HepG2 (cell line): ENCODE measurements around the gene NDUFB11. TPM values are rescaled to one million over a fixed set of nuclear protein-coding genes. Genes with fewer than 3 reads are reported as not detected.

ENCODE experiments used
- ATAC-seq: fragments of 200-7000 bp; cut with Tn5 transposase; 3 replicates; pipeline ENCODE4 v1.9.1; 2020; ENCODE audit warnings: mild to moderate bottlenecking, moderate library complexity
- BruUV-seq: library from RNA; stranded (reverse); fragments of 400-500 nt; replicated peaks from 2 replicates; lab custom pipeline; 2021; lab: Mats Ljungman, UMichigan
- CTCF ChIA-PET: fragments of 300-600 bp; formaldehyde crosslinking; extraction: SDS; loops from one replicate; lab custom pipeline; 2021; ENCODE audit warnings: low total read pairs, inconsistent platforms, low intra/inter-chr PET ratio; lab: Yijun Ruan, JAX
- POLR2A ChIA-PET: fragments of 350-600 bp; sonication (Branson Sonifier 250); formaldehyde crosslinking; loops from one replicate; lab custom pipeline; 2020; ENCODE audit warnings: antibody characterized with exemption, inconsistent platforms; lab: Yijun Ruan, JAX
- DNase-seq: peaks from one replicate; pipeline ENCODE4 v3.0.0-alpha.2; 2015; ENCODE audit warnings: low spot score
- FAIRE-seq: peaks from 3 replicates; lab custom pipeline; 2011; peaks lifted over from hg19 to GRCh38; lab: Jason Lieb, UNC
- H2AFZ ChIP-seq: one replicate; pipeline ENCODE4 v1.6.1; 2011; ENCODE audit warnings: low read length, inconsistent platforms
- H3K27ac ChIP-seq: fragments of 300-600 bp; 3 replicates; pipeline ENCODE4 v1.8.0; 2011; ENCODE audit warnings: mixed run types, mild to moderate bottlenecking, mixed read lengths, low read length, inconsistent platforms; ENCODE audit not compliant: insufficient read depth; ENCODE audit errors: extremely low read length
- H3K27me3 ChIP-seq, 2 experiments: fragments of 200-600 bp in 1 of 2; 2 replicates in 1 of 2; 3 replicates in 1 of 2; pipeline versions ENCODE4 v1.6.0 to v1.8.0; 2011; ENCODE audit warnings: low read length in 2 of 2, mild to moderate bottlenecking in 2 of 2, moderate library complexity in 2 of 2, inconsistent platforms in 1 of 2; ENCODE audit not compliant: insufficient read depth in 2 of 2, control insufficient read depth in 1 of 2
- H3K36me3 ChIP-seq, 2 experiments: fragments of 200-600 bp in 1 of 2; replicated peaks in 1 of 2; 2 replicates in 1 of 2; 3 replicates in 1 of 2; pipeline versions ENCODE4 v1.5.1 to v1.8.0; 2011; ENCODE audit warnings: low read length in 2 of 2, inconsistent platforms in 1 of 2; ENCODE audit not compliant: insufficient read depth in 2 of 2, control insufficient read depth in 1 of 2
- H3K4me1 ChIP-seq: 2 replicates; pipeline ENCODE4 v1.5.1; 2012; ENCODE audit warnings: low read length, inconsistent platforms; ENCODE audit not compliant: insufficient read depth
- H3K4me2 ChIP-seq: 2 replicates; pipeline ENCODE4 v1.6.0; 2011; ENCODE audit warnings: low read depth, low read length, inconsistent platforms
- H3K4me3 ChIP-seq, 3 experiments: fragments of 200-600 bp in 1 of 3; sonication (generic), shearing (Covaris generic) in 1 of 3; replicated peaks in 1 of 3; 2 replicates each; pipeline ENCODE4 v1.5.1; 2011 to 2016; ENCODE audit warnings: low read length in 3 of 3, inconsistent platforms in 2 of 3, low read depth in 2 of 3, mild to moderate bottlenecking in 2 of 3, control low read depth in 1 of 3, mixed read lengths in 1 of 3; ENCODE audit not compliant: insufficient read depth in 1 of 3
- H3K79me2 ChIP-seq: one replicate; pipeline ENCODE4 v1.6.1; 2011; ENCODE audit warnings: low read length, inconsistent platforms; ENCODE audit not compliant: insufficient read depth
- H3K9ac ChIP-seq: 2 replicates; pipeline ENCODE4 v1.6.0; 2011; ENCODE audit warnings: mild to moderate bottlenecking, low read depth, low read length, inconsistent platforms; ENCODE audit not compliant: insufficient read depth
- H3K9me3 ChIP-seq: 2 replicates; pipeline ENCODE4 v1.5.1; 2012; ENCODE audit warnings: mild to moderate bottlenecking, low read length
- H4K20me1 ChIP-seq: 2 replicates; pipeline ENCODE4 v1.6.0; 2011; ENCODE audit warnings: inconsistent platforms, mild to moderate bottlenecking, low read length, moderate library complexity; ENCODE audit not compliant: insufficient read depth
- GABPB1 ChIP-seq: IDR thresholded peaks from 2 replicates; pipeline ENCODE4 v1.6.1; 2016; ENCODE audit warnings: mild to moderate bottlenecking, missing genetic modification reagents, moderate library complexity, missing compliant biosample characterization
- JUND ChIP-seq: sonication (generic); formaldehyde crosslinking; IDR thresholded peaks from 2 replicates; pipeline ENCODE4 v1.8.0; 2022; ENCODE audit warnings: mild to moderate bottlenecking, missing genetic modification reagents
- KAT8 ChIP-seq: IDR thresholded peaks from 2 replicates; pipeline ENCODE4 v1.6.1; 2016; ENCODE audit warnings: missing genetic modification reagents, missing compliant biosample characterization
- MYC ChIP-seq: sonication (generic); formaldehyde crosslinking; IDR thresholded peaks from 2 replicates; pipeline ENCODE4 v1.9.0; 2021; ENCODE audit warnings: missing genetic modification reagents, borderline replicate concordance
- PCBP1 ChIP-seq: fragments of 200-400 bp; formaldehyde crosslinking; IDR thresholded peaks from 2 replicates; pipeline ENCODE4 v1.6.1; 2017; ENCODE audit warnings: mild to moderate bottlenecking, low read depth, low read length, borderline replicate concordance
- RARG ChIP-seq: sonication (generic); formaldehyde crosslinking; IDR thresholded peaks from 2 replicates; pipeline ENCODE4 v1.4.0; 2020; ENCODE audit warnings: low read depth, mild to moderate bottlenecking, missing genetic modification reagents
- THAP9 ChIP-seq: sonication (generic); formaldehyde crosslinking; IDR thresholded peaks from 2 replicates; pipeline ENCODE4; 2020; ENCODE audit warnings: missing genetic modification reagents, mild to moderate bottlenecking, borderline replicate concordance
- ZNF34 ChIP-seq: sonication (generic); formaldehyde crosslinking; IDR thresholded peaks from 2 replicates; pipeline ENCODE4 v1.4.0; 2020; ENCODE audit warnings: mild to moderate bottlenecking, missing genetic modification reagents, borderline replicate concordance
- ZNF414 ChIP-seq: sonication (generic); formaldehyde crosslinking; IDR thresholded peaks from 2 replicates; pipeline ENCODE4 v1.5.0; 2020; ENCODE audit warnings: missing genetic modification reagents
- ZNF768 ChIP-seq: sonication (generic); formaldehyde crosslinking; IDR thresholded peaks from 2 replicates; pipeline ENCODE4 v1.4.0; 2020; ENCODE audit warnings: missing genetic modification reagents
- ZNF83 ChIP-seq: sonication (generic); formaldehyde crosslinking; IDR thresholded peaks from 2 replicates; pipeline ENCODE4 v1.4.0; 2020; ENCODE audit warnings: missing genetic modification reagents, mild to moderate bottlenecking, borderline replicate concordance
- WGBS: methylation state at CpG from one replicate; pipeline ENCODE4 v1.1.6; 2017; ENCODE audit warnings: low lambda C conversion rate; 5-methylcytosine and 5-hydroxymethylcytosine counted together
- in situ Hi-C: cut with HindIII; loops from 2 replicates; pipeline ENCODE4 v1.10.0; 2017; ENCODE audit warnings: low pct_unique_long_range_greater_than_20kb; ENCODE audit not compliant: extremely low pct_ligation_motif_present
- intact Hi-C: fragments of 100-400 bp; cut with micrococcal nuclease; formaldehyde crosslinking; loops from one replicate; pipeline ENCODE4 v1.10.0; 2022; ENCODE audit not compliant: unreplicated experiment
- polyA plus RNA-seq, 8 experiments: library from polyadenylated mRNA; depleted of rRNA in 3 of 8; stranded (reverse) in 7 of 8; unstranded in 1 of 8; fragments of >200 nt; fragmentation: Illumina TruSeq in 4 of 8; extraction: Trizol in 4 of 8; gene quantifications; 2 replicates each; pipeline versions ENCODE4 v1.2.1 to v1.2.3, GENCODE V29; 2011 to 2016; ENCODE audit warnings: low read depth in 4 of 8, missing spikeins in 1 of 8, mixed read lengths in 1 of 8; ENCODE audit not compliant: insufficient read depth in 1 of 8
- total RNA-seq, 5 experiments: library from RNA; depleted of rRNA; stranded (reverse); fragments of >200 nt; fragmentation: Illumina TruSeq; extraction: Trizol; gene quantifications; 2 replicates each; pipeline ENCODE4 v1.2.3, GENCODE V29; 2016; ENCODE audit warnings: low read depth in 1 of 5
- TF ChIP-seq, protein P1 (sequence below): sonication (generic); formaldehyde crosslinking; IDR thresholded peaks from 2 replicates; pipeline ENCODE4 v1.5.1; 2020; ENCODE audit warnings: mild to moderate bottlenecking, missing genetic modification reagents, moderate library complexity

NDUFB11 gene
- total and polyA plus RNA-seq, 2 of the 13 experiments (the other 11 are each of a cell fraction or from before 2014, with no cell fraction given), result 46.6 to 100 TPM

DNA sequence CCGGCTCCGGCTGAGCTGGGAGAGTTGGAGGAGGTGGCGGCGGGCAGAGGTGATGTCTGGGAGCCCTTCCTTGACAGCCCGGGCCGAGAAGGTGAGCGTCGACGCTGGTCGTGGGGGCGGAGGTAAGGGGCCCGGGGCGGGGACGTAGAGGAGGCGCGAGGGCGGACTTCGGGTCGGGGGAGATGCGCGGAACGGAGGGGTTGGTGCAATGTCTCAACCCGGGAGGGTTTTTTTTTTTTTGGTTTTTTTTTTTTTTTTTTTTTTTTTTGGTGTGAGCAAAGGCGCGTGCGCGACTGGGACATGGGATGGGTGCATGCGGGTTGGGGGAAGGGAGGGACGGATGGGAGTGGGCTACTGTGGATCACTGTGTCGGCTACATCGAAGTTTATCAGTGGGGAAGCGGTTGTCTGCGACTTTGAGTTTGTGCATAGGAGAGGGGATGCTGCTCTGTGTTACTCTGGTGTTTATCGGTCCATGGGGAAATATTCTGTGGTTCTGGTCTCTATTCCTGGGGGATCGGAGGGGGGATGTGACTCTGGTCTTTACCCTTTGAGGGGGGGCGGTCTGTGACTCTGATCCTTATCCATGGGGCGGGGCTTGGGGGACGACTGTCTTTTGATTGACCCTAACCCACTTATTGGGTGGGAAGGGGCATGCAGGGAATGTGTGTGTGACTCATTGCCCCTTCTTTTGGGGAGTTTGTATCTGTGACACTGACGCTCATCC is 1.1 kb upstream of the NDUFB11 start:
- Histone ChIP-seq H4K20me1 (peaks cover 18% of the 10 kb centered on the region; the same call in 1 of the 2 replicates), H3K27me3 (no peaks in the 10 kb centered on the region), H3K27ac (peak overlapping the region; percentile 98), H3K4me1 (peaks cover 20% of the 10 kb centered on the region), H3K36me3 (peaks cover 1 to 7% of the 10 kb centered on the region in 2 experiments; a peak in 3 of 5 replicates), H3K4me3 (peak overlapping the region; percentile 66 to 83 (median 76)), H2AFZ (no peak overlapping the region), H3K9me3 (no peaks in the 10 kb centered on the region), H3K9ac (peak overlapping the region; percentile 89), H3K79me2 (peaks cover 50% of the 10 kb centered on the region), H3K4me2 (peak overlapping the region; percentile 93)
- ChIA-PET CTCF (no interaction called here), POLR2A (interaction anchor here (0.9 to 2.0 kb wide), 9 partner anchors 11 to 167 kb away, joined by 3 to 35 read pairs (median 8); no protein-coding TSS in a partner anchor)
- FAIRE-seq (peak; percentile 23), DNase-seq (no peak), ATAC-seq (peak; percentile 44)
- WGBS, result under 1% methylated on average over 14 of the region's 39 CpGs
- no TSS peak for BruUV-seq
- intact Hi-C loops (loop anchor here (2.0 kb wide), 1 partner anchor 15 kb away; no protein-coding TSS in a partner anchor), in situ Hi-C loops (no loop called here)
- TF ChIP-seq MYC (CRISPR knock-in tag) (0 out of 2 replicates have a peak, but pooled peaks have one; percentile 1), RARG (CRISPR knock-in tag) (no peak), KAT8 (0 out of 2 replicates have a peak, but pooled peaks have one; percentile 1), ZNF34 (CRISPR knock-in tag) (no peak), THAP9 (CRISPR knock-in tag) (peak; percentile 16; the same call in 1 of the 2 replicates), ZNF83 (CRISPR knock-in tag) (no peak), ZNF414 (CRISPR knock-in tag) (0 out of 2 replicates have a peak, but pooled peaks have one; percentile 19), GABPB1 (CRISPR knock-in tag) (peak; percentile 26; the same call in 1 of the 2 replicates), PCBP1 (no peak), ZNF768 (CRISPR knock-in tag) (peak; percentile 41; the same call in 1 of the 2 replicates), JUND (CRISPR knock-in tag) (no peak)
- TF ChIP-seq, protein P1, sequence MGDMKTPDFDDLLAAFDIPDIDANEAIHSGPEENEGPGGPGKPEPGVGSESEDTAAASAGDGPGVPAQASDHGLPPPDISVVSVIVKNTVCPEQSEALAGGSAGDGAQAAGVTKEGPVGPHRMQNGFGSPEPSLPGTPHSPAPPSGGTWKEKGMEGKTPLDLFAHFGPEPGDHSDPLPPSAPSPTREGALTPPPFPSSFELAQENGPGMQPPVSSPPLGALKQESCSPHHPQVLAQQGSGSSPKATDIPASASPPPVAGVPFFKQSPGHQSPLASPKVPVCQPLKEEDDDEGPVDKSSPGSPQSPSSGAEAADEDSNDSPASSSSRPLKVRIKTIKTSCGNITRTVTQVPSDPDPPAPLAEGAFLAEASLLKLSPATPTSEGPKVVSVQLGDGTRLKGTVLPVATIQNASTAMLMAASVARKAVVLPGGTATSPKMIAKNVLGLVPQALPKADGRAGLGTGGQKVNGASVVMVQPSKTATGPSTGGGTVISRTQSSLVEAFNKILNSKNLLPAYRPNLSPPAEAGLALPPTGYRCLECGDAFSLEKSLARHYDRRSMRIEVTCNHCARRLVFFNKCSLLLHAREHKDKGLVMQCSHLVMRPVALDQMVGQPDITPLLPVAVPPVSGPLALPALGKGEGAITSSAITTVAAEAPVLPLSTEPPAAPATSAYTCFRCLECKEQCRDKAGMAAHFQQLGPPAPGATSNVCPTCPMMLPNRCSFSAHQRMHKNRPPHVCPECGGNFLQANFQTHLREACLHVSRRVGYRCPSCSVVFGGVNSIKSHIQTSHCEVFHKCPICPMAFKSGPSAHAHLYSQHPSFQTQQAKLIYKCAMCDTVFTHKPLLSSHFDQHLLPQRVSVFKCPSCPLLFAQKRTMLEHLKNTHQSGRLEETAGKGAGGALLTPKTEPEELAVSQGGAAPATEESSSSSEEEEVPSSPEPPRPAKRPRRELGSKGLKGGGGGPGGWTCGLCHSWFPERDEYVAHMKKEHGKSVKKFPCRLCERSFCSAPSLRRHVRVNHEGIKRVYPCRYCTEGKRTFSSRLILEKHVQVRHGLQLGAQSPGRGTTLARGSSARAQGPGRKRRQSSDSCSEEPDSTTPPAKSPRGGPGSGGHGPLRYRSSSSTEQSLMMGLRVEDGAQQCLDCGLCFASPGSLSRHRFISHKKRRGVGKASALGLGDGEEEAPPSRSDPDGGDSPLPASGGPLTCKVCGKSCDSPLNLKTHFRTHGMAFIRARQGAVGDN (CRISPR knock-in tag), result peak; percentile 40; the same call in 1 of the 2 replicates
